Measurements from ENCODE around the gene SPRY1. TPM values are rescaled to one million over a fixed set of nuclear protein-coding genes. Genes with fewer than 3 reads are reported as not detected.

Gene SPRY1
- total and polyA plus RNA-seq, 11 donors: 17.0 to 104 (median 39.1) TPM

DNA sequence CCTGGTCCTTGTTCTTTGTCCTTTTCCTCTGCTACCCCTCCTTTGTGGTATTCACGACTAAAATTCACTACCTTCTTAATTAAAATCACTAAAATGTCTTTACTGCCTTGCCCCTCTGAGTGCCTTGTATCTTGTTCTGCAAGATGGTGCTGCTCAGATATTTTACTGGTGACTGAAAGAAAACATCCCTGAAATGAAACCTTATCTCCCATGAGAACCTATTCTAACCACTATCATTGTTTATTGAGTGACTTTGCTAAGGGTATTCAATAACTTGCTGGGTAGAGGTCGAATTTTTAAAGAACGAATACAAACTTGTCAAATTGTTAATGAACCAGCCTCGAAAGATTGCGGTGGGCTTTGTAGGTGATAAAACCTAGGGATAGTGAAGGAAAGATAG is 52.8 kb downstream of the SPRY1 start:
- no peak for DNase-seq
- Histone ChIP-seq H3K27me3 (no peaks in the 10 kb centered on the region), H3K27ac (no peak overlapping the region), H3K4me1 (peaks cover 0 to 29% (median 2%) of the 10 kb centered on the region in 12 donors), H3K4me3 (no peak overlapping the region), H3K36me3 (no peaks in the 10 kb centered on the region), H3K9me3 (no peaks in the 10 kb centered on the region)
- TF ChIP-seq POLR2A (IDR thresholded peaks at IDR 0.05) (no peak), CTCF (IDR thresholded peaks at IDR 0.05) (no peak)
- intact Hi-C loops (cut with DNase I): no loop called here
- WGBS, 4 donors: 74 to 86% (median 84%) methylated on average over 5 of the region's 5 CpGs
- no peak for ATAC-seq

- ATAC-seq (no peak), DNase-seq (no peak)
- Histone ChIP-seq H3K36me3 (no peaks in the 10 kb centered on the region), H3K9me3 (no peaks in the 10 kb centered on the region), H3K4me1 (peaks cover 0 to 25% (median 0%) of the 10 kb centered on the region in 12 donors), H3K27me3 (no peaks in the 10 kb centered on the region), H3K4me3 (no peak overlapping the region), H3K27ac (no peak overlapping the region)
- intact Hi-C loops (cut with DNase I): no loop called here
- no peak for TF ChIP-seq CTCF (IDR thresholded peaks at IDR 0.05)
- TF ChIP-seq POLR2A (IDR thresholded peaks at IDR 0.05): no peak
- 27 to 49% (median 46%) methylated on average over 1 of the region's 1 CpG for WGBS, 4 donors
Observed at GRCh38 chr4:123449780-123450179, 53.2 kb downstream of the SPRY1 start.

DNA sequence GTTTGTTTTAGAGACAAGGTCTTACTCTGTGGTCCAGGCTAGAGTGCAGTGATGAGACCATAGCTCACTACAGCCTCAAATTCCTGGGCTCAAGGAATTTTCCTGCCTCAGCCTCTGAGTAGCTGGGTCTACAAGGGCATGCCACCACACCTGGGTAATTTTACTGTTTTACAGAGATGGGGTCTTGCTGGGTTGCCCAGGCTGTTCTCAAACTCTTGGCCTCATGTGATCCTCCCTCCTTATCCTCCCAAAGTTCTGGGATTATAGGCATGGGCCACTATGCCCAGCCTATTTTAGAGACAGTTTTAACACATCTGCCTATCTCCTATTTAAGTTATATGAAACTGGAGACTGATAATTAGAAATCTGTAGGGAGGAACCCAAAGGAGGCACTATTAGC is 53.8 kb downstream of the SPRY1 start:
- ATAC-seq (no peak), DNase-seq (no peak)
- Histone ChIP-seq H3K9me3 (no peaks in the 10 kb centered on the region), H3K27ac (no peak overlapping the region), H3K27me3 (no peaks in the 10 kb centered on the region), H3K4me1 (peaks cover 0 to 24% (median 0%) of the 10 kb centered on the region in 12 donors), H3K36me3 (no peaks in the 10 kb centered on the region), H3K4me3 (no peak overlapping the region)
- TF ChIP-seq CTCF (IDR thresholded peaks at IDR 0.05): no peak
- no peak for TF ChIP-seq POLR2A (IDR thresholded peaks at IDR 0.05)
- intact Hi-C loops (cut with DNase I): no loop called here

- Histone ChIP-seq H3K9me3 (no peaks in the 10 kb centered on the region), H3K4me1 (peaks cover 0 to 24% (median 0%) of the 10 kb centered on the region in 12 donors), H3K4me3 (no peak overlapping the region), H3K36me3 (no peaks in the 10 kb centered on the region), H3K27ac (no peak overlapping the region), H3K27me3 (no peaks in the 10 kb centered on the region)
- ATAC-seq (no peak), DNase-seq (peak in 3 of 5 donors; percentile 30 to 46 (median 38))
- intact Hi-C loops (cut with DNase I): no loop called here
- TF ChIP-seq POLR2A (IDR thresholded peaks at IDR 0.05): no peak
Observed at GRCh38 chr4:123452616-123453015, 56.0 kb downstream of the SPRY1 start.

DNA sequence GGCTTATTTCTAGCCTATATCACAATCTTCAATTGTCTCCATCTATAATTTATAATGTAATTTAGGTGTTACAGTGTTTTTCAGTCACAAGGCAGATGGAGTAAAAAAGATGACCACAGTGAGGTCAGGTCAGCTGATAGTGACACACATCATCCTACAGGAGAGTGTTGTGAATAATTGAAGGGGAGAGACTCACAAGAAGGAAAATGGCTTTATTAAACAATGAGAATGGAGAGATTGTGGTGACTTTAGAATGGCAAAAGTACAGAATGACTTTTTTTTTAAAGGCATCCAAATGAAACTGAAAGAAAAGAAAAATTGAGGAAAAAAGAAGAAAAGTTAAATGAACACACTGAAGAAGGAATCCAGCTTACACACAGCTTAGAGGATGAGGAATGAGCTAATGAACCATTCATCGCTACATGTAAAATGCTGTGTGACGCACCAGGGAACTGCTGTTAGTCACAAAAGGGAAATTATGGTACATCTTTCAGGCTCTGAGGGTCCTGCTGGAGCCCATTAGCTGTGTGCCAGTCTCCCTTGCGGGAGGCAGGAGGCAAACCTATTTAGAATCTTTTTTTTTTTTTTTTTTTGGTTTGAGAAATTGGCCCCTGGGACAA is 56.6 kb downstream of the SPRY1 start:
- peaks cover 0 to 24% (median 0%) of the 10 kb centered on the region in 12 donors for H3K4me1 ChIP-seq
- H3K27ac ChIP-seq: no peak overlapping the region
- 91 to 97% (median 94%) methylated on average over 3 of the region's 3 CpGs for WGBS, 4 donors
- ATAC-seq (no peak), DNase-seq (no peak)
- no peak overlapping the region for H3K4me3 ChIP-seq
- intact Hi-C loops (cut with DNase I): no loop called here
- no peaks in the 10 kb centered on the region for H3K36me3 ChIP-seq
- no peaks in the 10 kb centered on the region for H3K9me3 ChIP-seq
- no peaks in the 10 kb centered on the region for H3K27me3 ChIP-seq
- TF ChIP-seq CTCF (IDR thresholded peaks at IDR 0.05) (no peak), POLR2A (IDR thresholded peaks at IDR 0.05) (no peak)
